Transverse colon (tissue), 4 donors: ENCODE measurements around the gene NCKAP5. TPM values are rescaled to one million over a fixed set of nuclear protein-coding genes. Genes with fewer than 3 reads are reported as not detected.

Experiments used
- DNase-seq: peaks from one replicate; pipeline ENCODE4 v3.0.0-alpha.2; 2019
- H3K27ac ChIP-seq, 4 donors: fragments of 200-600 bp; sonication (generic); 2 replicates each; pipeline ENCODE4 v1.5.1; 2016 to 2018; ENCODE audit warnings: inconsistent platforms in 4 of 4
- H3K27me3 ChIP-seq: fragments of 200-600 bp; sonication (generic); 2 replicates; pipeline ENCODE4 v1.5.1; 2017; ENCODE audit warnings: inconsistent platforms
- H3K36me3 ChIP-seq, 4 donors: fragments of 200-600 bp; sonication (generic); 2 replicates each; pipeline ENCODE4 v1.5.1; 2017 to 2019; ENCODE audit warnings: inconsistent platforms in 4 of 4
- H3K4me1 ChIP-seq, 4 donors: fragments of 200-600 bp; sonication (generic); 2 replicates each; pipeline ENCODE4 v1.5.1; 2017 to 2020; ENCODE audit warnings: inconsistent platforms in 4 of 4
- H3K4me3 ChIP-seq, 4 donors: fragments of 200-600 bp; sonication (generic); 1 replicate in 1 of 4; 2 replicates in 3 of 4; pipeline versions ENCODE4 v1.5.1 to v1.6.1; 2017 to 2019; ENCODE audit warnings: inconsistent platforms in 4 of 4
- H3K9me3 ChIP-seq, 2 donors: fragments of 200-600 bp; sonication (generic); 2 replicates each; pipeline ENCODE4 v1.5.1; 2017 to 2019; ENCODE audit warnings: inconsistent platforms in 2 of 2
- CTCF ChIP-seq, 5 experiments: fragments of 200-600 bp in 3 of 5; fragments of 450-650 bp in 2 of 5; sonication (generic) in 3 of 5; IDR thresholded peaks; 1 replicate in 2 of 5; 2 replicates in 3 of 5; pipeline ENCODE4 v1.5.1; 2016 to 2017; ENCODE audit warnings: antibody characterized with exemption in 5 of 5, inconsistent platforms in 3 of 5, mild to moderate bottlenecking in 2 of 5, moderate library complexity in 1 of 5
- EP300 ChIP-seq: sonication (generic); formaldehyde crosslinking; IDR thresholded peaks from one replicate; pipeline ENCODE4 v1.6.1; 2017; ENCODE audit warnings: antibody characterized with exemption, low read depth
- POLR2A ChIP-seq: fragments of 450-650 bp; IDR thresholded peaks from one replicate; pipeline ENCODE4 v1.6.1; 2016; ENCODE audit warnings: antibody characterized with exemption, mild to moderate bottlenecking, moderate library complexity
- POLR2AphosphoS5 ChIP-seq, 3 donors: sonication (generic); formaldehyde crosslinking; IDR thresholded peaks; one replicate each; pipeline ENCODE4 v1.6.1; 2016; ENCODE audit warnings: antibody characterized with exemption in 3 of 3
- WGBS, 2 donors: methylation state at CpG; one replicate each; pipeline ENCODE4 v1.1.5; 2018; ENCODE audit warnings: low coverage in 1 of 2; 5-methylcytosine and 5-hydroxymethylcytosine counted together
- in situ Hi-C, 4 donors: fragments of 200-750 bp; cut with MboI; loops; one replicate each; pipeline versions ENCODE4 v1.15.0 to v1.15.1; 2017; ENCODE audit warnings: low sequenced_read_pairs in 3 of 4, low pct_ligation_motif_present in 1 of 4, low pct_unique_long_range_greater_than_20kb in 1 of 4
- intact Hi-C: fragments of 100-400 bp; cut with DNase I; formaldehyde crosslinking; loops from one replicate; pipeline ENCODE4 v1.15.1; 2023; ENCODE audit warnings: low total_unique reads
- total RNA-seq, 4 donors: library from RNA; depleted of rRNA; stranded (reverse); fragments of >200 nt; gene quantifications; one replicate each; pipeline ENCODE4 v1.1.0, GENCODE V29; 2016

NCKAP5 gene
- total RNA-seq, 4 donors from 2014 or later, result 1.1 to 10.9 (median 5.0) TPM

- Histone ChIP-seq H3K27me3 (no peaks in the 10 kb centered on the region), H3K4me1 (peaks cover 0 to 2% (median 0%) of the 10 kb centered on the region in 4 donors), H3K27ac (no peak overlapping the region), H3K4me3 (no peak overlapping the region), H3K9me3 (no peaks in the 10 kb centered on the region), H3K36me3 (no peaks in the 10 kb centered on the region)
- in situ Hi-C loops, result no loop called here
- no peak for DNase-seq
- intact Hi-C loops, result no loop called here
- TF ChIP-seq POLR2A (no peak), POLR2AphosphoS5 (IDR thresholded peaks at IDR 0.05) (no peak), CTCF (IDR thresholded peaks at IDR 0.05) (no peak), EP300 (no peak)
These were observed 926.4 kb downstream of the NCKAP5 start for GRCh38 chr2:132641819-132642218.

- H3K36me3 ChIP-seq, result no peaks in the 10 kb centered on the region
- no peak for DNase-seq
- in situ Hi-C loops (no loop called here), intact Hi-C loops (no loop called here)
- H3K4me1 ChIP-seq, result peaks cover 0 to 17% (median 0%) of the 10 kb centered on the region in 4 donors
- no peak overlapping the region for H3K4me3 ChIP-seq
- H3K27me3 ChIP-seq, result no peaks in the 10 kb centered on the region
- no peaks in the 10 kb centered on the region for H3K9me3 ChIP-seq
- H3K27ac ChIP-seq, result no peak overlapping the region
- TF ChIP-seq POLR2A (no peak), POLR2AphosphoS5 (IDR thresholded peaks at IDR 0.05) (no peak), CTCF (IDR thresholded peaks at IDR 0.05) (no peak), EP300 (no peak)
These were observed 928.1 kb downstream of the NCKAP5 start for GRCh38 chr2:132640116-132640515.

- H3K4me1 ChIP-seq, result peaks cover 0 to 17% (median 0%) of the 10 kb centered on the region in 4 donors
- H3K4me3 ChIP-seq, result no peak overlapping the region
- 68 to 90% methylated on average over 2 to 5 of the region's 5 CpGs for WGBS, 2 donors
- no peak for DNase-seq
- H3K27me3 ChIP-seq, result no peaks in the 10 kb centered on the region
- in situ Hi-C loops, result no loop called here
- TF ChIP-seq POLR2A (no peak), EP300 (no peak), POLR2AphosphoS5 (IDR thresholded peaks at IDR 0.05) (no peak), CTCF (IDR thresholded peaks at IDR 0.05) (no peak)
- no peaks in the 10 kb centered on the region for H3K36me3 ChIP-seq
- H3K9me3 ChIP-seq, result no peaks in the 10 kb centered on the region
- intact Hi-C loops, result no loop called here
- no peak overlapping the region for H3K27ac ChIP-seq
These were observed 929.8 kb downstream of the NCKAP5 start for GRCh38 chr2:132638313-132639040.

- Histone ChIP-seq H3K27ac (no peak overlapping the region), H3K4me1 (peaks cover 9 to 30% (median 14%) of the 10 kb centered on the region in 4 donors), H3K27me3 (no peaks in the 10 kb centered on the region), H3K4me3 (no peak overlapping the region), H3K36me3 (no peaks in the 10 kb centered on the region), H3K9me3 (no peaks in the 10 kb centered on the region)
- TF ChIP-seq POLR2A (no peak), EP300 (no peak), POLR2AphosphoS5 (IDR thresholded peaks at IDR 0.05) (no peak), CTCF (IDR thresholded peaks at IDR 0.05) (no peak)
- in situ Hi-C loops, result no loop called here
- DNase-seq, result no peak
- 0% methylated on average over 1 of the region's 1 CpG; no CpG with 5 or more reads in 1 of the 2 donors for WGBS, 2 donors
- intact Hi-C loops, result no loop called here
These were observed 931.9 kb downstream of the NCKAP5 start for GRCh38 chr2:132636346-132636745.
